GM21526 (cell line): ENCODE results near the gene FAM151B.
"Not testable (repeated sequence)": the region's sequence is repeated elsewhere in the genome, so short reads cannot be mapped to it uniquely, and the experiment has no call there.

Source experiments
- ATAC-seq: cut with Tn5 transposase; IDR thresholded peaks from one replicate; pipeline ENCODE4 v1.9.1; 2021; ENCODE audit warnings: moderate library complexity; ENCODE audit not compliant: unreplicated experiment, low FRiP score

The FAM151B gene, protein sequence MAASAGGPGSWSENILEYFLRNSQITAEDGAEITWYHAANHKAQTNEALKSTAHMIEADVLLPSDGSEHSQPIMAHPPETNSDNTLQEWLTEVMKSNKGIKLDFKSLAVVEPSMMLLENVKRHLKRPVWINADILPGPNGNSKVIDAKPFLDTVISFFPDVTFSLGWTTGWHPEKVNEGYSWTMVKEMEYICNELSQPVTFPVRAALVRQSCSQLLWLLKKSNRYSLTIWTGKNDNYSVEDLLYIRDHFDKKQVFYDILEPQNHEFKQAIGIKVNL

DNA sequence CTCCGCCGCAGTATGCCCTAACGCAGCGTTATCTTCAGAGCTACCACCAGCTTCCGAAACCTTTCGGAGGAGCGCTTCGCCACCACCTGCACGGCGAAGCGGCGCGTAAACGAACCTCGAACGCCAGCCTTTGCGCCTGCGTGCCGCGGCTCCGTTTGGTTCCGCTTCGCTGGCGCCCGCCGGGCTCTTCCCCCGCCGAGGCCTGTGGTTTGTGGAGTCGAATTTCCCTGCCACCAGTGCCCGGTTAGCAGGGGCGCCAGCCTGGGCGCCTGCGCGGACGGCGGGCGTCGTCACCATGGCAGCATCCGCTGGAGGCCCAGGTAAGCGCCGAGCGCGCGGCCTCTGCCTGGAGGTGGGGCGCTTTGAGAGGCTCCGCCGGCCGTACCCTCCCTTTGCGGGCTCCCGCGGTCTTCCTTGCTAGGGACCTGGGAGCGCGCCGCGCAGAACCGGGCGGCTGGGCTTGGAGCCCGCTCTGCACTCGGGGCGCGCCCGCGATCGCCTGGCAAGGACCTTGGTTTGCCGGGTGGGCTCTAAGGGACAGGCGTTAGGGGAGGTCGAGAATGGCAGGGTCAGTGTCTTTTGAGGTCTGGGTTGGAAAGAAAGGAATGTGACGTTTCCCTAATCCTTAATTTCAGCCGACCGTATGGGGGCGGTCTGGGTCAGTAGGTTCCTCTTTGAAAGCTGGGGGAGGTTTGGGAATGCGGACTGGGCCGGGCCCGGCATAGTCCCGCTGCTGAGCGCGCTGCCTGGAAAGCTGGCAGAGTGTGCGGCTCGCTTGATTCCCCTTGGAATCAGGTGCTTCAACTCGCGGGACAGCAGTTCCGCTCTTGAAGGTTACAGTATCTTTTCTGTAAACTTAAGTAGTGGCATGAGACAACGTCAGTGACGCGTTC lies at the start of gene FAM151B:
Gene FAM151B (plus strand): TSS at position 272 of the 893 bp plus-strand sequence. CDS start 24 bp downstream, at position 296.
- peak; percentile 91 for ATAC-seq

DNA sequence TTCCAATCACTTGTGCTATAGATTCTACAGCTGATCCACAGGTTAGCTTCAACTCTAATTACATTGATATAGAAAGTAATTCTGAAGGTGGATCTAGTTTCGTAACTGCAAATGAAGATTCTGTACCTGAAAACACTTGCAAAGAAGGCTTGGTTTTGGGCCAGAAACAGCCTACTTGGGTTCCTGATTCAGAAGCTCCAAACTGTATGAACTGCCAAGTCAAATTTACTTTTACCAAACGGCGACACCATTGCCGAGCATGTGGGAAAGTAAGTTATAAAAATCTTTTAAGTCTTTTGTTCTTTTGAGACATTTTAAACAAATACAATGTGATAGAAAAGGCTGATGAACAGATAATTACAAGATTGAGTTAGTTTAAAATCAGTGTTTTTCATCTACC lies 49.2 kb upstream of the FAM151B start:
- ATAC-seq, result no peak

- ATAC-seq, result no peak
These were observed 48.7 kb upstream of the FAM151B start for GRCh38 chr5:80439213-80439612.

DNA sequence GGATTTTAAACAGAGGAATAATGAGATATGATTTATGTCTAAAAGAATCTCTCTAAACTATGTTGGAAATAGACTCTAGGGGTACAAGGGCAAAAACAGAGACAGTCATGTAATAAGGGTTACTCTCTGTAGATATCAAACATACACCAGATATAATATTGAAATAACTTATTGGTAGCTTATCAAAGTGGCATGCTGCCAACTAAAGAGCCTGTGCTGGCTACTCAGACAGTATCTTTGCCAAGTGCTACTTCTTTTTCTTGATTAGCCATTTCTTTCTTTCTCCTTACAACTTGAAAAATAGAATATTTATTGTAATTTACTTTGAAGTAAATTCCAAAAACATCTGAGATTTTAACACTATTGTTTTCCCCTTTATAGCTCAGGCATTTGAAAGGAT lies 45.2 kb upstream of the FAM151B start:
- no peak for ATAC-seq

GRCh38 chr5:80453366-80453765 lies 34.5 kb upstream of the FAM151B start:
- ATAC-seq, result no peak

- no peak for ATAC-seq
These were observed 24.6 kb upstream of the FAM151B start for GRCh38 chr5:80463269-80463668.

- no peak for ATAC-seq
These were observed 21.0 kb upstream of the FAM151B start for GRCh38 chr5:80466669-80467485.

DNA sequence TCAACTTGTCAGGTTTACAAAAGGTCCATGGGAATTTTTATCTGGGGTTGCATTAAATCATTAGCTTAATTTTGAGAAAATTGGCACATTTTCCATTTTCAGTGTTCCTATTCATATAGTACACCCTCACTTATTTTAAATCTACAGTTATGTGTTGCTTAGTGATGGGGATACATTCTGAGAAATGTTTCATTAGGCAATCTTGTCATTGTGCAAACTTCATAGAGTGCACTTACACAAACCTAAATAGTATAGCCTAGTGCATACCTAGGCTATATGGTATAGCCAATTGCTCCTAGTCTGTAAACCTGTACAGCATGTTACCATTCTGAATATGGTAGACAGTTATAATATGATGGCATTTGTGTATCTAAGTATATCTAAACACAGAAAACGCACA lies 19.8 kb upstream of the FAM151B start:
- no peak for ATAC-seq

DNA sequence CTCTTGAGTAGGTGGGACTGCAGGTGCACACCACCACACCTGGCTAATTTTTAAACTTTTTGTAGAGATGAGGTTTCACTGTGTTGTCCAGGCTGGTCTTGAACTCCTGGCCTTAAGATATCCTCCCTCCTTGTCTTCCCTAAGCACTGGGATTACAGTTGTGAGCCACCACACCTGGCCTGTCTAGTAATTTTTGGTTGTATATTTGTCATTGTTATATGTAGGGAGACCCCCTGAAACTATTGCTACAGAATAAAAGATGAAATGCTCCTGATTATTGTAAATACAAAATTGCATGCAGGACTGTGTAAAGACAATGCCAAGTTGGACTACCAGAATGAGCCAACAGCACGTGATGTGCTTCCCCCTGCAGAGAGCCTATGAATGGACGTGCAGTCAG lies 17.3 kb upstream of the FAM151B start:
- ATAC-seq, result not testable (repeated sequence)

DNA sequence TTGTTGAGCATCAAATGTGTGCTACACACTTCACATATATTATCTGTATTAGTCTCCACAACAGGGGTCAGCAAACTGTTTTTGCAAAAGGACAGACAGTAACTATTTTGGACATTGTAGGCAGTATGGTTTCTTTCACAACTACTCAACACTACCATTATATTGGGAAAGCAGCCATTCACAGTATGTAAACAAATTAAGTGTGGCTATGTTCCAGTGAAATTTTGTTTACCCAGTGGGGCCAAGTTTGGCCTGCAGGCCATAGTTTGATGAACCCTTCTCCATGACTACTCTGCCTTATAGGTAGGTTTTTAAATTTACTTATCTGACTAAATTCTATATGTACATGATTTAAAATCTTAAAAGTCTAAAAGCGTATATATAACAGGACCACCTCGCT lies 13.0 kb upstream of the FAM151B start:
- ATAC-seq, result no peak

GRCh38 chr5:80479713-80480112 lies 8.2 kb upstream of the FAM151B start:
- no peak for ATAC-seq

GRCh38 chr5:80480354-80480753 lies 7.5 kb upstream of the FAM151B start:
- no peak for ATAC-seq

GRCh38 chr5:80481019-80481893 lies 6.6 kb upstream of the FAM151B start:
- ATAC-seq, result no peak

- ATAC-seq, result no peak
These were observed 5.3 kb upstream of the FAM151B start for GRCh38 chr5:80482578-80482977.

DNA sequence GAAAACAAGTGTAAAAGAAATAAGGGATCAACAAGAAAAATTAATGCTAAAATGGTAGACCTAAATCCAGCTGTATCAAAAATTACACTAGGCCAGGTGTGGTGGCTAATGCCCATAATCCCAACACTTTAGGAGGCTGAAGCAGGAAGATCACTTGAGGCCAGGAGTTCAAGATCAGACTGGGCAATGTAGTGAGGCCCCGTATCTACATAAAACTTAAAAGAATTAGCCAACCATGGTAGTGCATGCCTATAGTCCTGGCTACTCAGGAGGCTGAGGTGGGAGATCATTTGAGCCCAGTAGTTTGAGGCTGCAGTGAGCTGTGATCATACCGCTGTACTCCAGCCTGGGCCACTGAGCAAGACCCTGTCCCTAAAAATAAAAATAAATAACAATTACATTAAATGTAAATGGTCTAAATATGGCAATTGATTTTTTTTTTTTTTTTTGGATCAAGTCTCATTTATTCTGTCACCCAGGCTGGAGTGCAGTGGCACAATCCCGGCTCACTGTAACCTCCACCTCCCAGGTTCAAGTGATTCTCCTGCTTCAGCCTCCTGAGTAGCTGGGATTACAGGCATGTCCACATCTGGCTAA lies 4.2 kb upstream of the FAM151B start:
- ATAC-seq, result no peak

DNA sequence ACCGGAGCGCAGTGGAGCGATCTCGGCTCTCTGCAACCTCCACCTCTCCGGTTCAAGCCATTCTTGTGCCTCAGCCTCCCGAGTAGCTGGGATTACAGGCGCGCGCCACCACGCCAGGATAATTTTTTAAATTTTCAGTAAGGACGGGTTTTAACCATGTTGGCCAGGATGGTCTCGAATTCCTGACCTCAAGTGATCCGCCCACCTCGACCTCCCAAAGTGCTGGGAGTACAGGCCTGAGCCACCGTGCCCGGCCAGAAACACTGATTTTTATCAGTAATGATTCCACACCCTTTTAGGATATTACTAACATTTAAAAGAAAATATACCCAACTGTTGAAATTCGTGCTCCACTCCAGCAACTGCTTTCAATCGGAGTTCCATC lies 464 bp upstream of the FAM151B start:
- ATAC-seq, result no peak

DNA sequence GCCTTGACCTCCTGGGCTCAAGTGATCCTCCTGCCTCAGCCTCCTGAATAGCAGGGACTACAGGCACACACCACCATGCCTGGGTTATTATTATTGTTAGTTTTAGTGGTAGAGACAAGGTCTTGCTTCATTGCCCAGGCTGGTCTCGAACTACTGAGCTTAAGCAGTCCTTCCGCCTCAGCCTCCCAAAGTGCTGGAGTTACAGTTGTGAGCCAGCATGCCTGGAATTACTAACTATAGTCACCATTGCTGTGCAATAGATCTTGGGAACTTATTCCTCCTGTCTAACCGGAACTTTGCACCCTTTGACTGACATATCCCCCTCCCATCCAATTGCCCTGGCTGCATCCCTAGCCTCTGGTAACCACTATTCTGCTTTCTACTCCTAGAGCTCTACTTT lies 3.4 kb downstream of the FAM151B start:
- ATAC-seq, result no peak

DNA sequence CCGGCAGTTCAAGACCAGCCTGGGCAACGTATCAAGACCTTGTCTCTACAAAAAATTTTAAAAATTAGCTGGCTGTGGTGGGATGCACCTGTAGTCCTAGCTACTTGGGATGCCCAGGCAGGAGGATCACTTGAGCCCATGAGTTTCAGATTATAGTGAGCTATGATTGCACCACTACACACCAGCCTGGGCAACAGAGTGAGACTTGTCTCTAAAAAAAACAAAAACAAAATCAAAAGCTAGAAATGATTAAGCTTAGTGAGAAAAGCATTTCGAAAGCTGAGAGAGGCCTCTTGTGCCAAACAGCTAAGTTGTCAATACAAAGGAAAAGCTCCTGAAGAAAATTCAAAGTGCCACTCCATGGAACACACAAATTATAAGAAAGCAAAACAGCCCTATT lies 4.8 kb downstream of the FAM151B start:
- no peak for ATAC-seq

DNA sequence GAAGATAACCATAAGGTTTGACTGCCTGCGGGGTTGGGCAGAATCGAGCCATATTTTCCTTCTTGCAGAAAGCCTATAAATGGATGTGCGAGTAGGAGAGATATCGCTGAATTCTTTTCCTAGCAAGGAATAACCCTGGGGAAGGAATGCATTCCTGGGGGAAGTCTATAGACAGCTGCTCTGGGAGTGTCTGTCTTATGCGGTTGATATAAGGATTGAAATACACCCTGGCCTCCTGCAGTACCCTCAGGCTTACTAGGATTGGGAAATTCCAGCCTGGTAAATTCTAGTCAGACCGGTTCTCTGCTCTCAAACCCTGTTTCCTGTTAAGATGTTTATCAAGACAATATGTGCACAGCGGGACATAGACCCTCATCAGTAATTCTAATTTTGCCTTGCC lies 5.5 kb downstream of the FAM151B start:
- ATAC-seq, result not testable (repeated sequence)

DNA sequence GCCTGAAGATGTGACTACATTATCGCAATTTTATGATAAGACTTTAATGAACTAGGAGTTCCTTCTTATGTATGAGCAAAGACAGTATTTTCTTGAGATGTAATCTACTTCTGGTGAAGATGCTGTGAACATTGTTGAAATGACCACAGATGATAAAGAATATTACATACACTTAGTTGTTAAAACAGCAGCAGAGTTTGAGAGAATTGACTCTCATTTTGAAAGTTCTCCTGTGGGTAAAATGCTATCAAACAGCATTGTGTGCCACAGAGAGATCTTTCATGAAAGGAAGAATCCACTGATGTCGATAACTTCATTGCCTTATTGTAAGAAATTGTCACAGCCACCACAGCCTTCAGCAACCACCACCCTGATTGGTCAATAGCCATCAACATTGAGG lies 8.0 kb downstream of the FAM151B start:
- no peak for ATAC-seq
